ENCODE measurements around the gene MSH3. TPM values are rescaled to one million over a fixed set of nuclear protein-coding genes. Genes with fewer than 3 reads are reported as not detected.
"Not testable (repeated sequence)": the region's sequence is repeated elsewhere in the genome, so short reads cannot be mapped to it uniquely, and the experiment has no call there.

Gene MSH3
- total and polyA plus RNA-seq, 2 donors from 2014 or later = 7.0 to 22.1 TPM

GRCh38 chr5:80877592-80877991, 223.1 kb downstream of the MSH3 start:
- Histone ChIP-seq H3K4me3 (ENCODE audit: low read length in 3 of 3) (no peak overlapping the region), H3K9ac (ENCODE audit: low read length in 3 of 3) (no peak overlapping the region), H3K4me1 (ENCODE audit: control insufficient read depth in 2 of 3, insufficient read depth in 2 of 3, low read depth in 1 of 3, low read length in 3 of 3) (no peaks in the 10 kb centered on the region), H3K27me3 (ENCODE audit: control insufficient read depth, insufficient read depth, low read length) (no peaks in the 10 kb centered on the region), H3K9me3 (ENCODE audit: control insufficient read depth in 2 of 3, insufficient read depth in 1 of 3, low read length in 3 of 3) (no peaks in the 10 kb centered on the region), H3K36me3 (ENCODE audit: control insufficient read depth in 2 of 3, insufficient read depth in 3 of 3, low read length in 3 of 3) (peaks cover 2 to 31% (median 6%) of the 10 kb centered on the region in 3 donors), H3K27ac (ENCODE audit: low read depth in 2 of 2, low read length in 2 of 2) (no peak overlapping the region)
- no peak for FAIRE-seq
- TF ChIP-seq CTCF (IDR thresholded peaks at IDR 0.05; ENCODE audit: borderline replicate concordance, extremely low read depth, insufficient read depth) = no peak
- intact Hi-C loops (cut with DNase I) = no loop called here
- DNase-seq = no peak

GRCh38 chr5:80881726-80882125, 227.3 kb downstream of the MSH3 start:
- H3K4me1 ChIP-seq (ENCODE audit: control insufficient read depth in 2 of 3, insufficient read depth in 2 of 3, low read depth in 1 of 3, low read length in 3 of 3) = peaks cover 0 to 3% (median 0%) of the 10 kb centered on the region in 3 donors
- DNase-seq = no peak
- intact Hi-C loops (cut with DNase I) = no loop called here
- TF ChIP-seq CTCF (IDR thresholded peaks at IDR 0.05; ENCODE audit: borderline replicate concordance, extremely low read depth, insufficient read depth) = no peak
- H3K9ac ChIP-seq (ENCODE audit: low read length in 3 of 3) = no peak overlapping the region
- H3K9me3 ChIP-seq (ENCODE audit: control insufficient read depth in 2 of 3, insufficient read depth in 1 of 3, low read length in 3 of 3) = no peaks in the 10 kb centered on the region
- no peak overlapping the region for H3K4me3 ChIP-seq (ENCODE audit: low read length in 3 of 3)
- no peaks in the 10 kb centered on the region for H3K27me3 ChIP-seq (ENCODE audit: control insufficient read depth, insufficient read depth, low read length)
- H3K36me3 ChIP-seq (ENCODE audit: control insufficient read depth in 2 of 3, insufficient read depth in 3 of 3, low read length in 3 of 3) = peaks cover 0 to 14% (median 2%) of the 10 kb centered on the region in 3 donors
- no peak overlapping the region for H3K27ac ChIP-seq (ENCODE audit: low read depth in 2 of 2, low read length in 2 of 2)
- no peak for FAIRE-seq

DNA sequence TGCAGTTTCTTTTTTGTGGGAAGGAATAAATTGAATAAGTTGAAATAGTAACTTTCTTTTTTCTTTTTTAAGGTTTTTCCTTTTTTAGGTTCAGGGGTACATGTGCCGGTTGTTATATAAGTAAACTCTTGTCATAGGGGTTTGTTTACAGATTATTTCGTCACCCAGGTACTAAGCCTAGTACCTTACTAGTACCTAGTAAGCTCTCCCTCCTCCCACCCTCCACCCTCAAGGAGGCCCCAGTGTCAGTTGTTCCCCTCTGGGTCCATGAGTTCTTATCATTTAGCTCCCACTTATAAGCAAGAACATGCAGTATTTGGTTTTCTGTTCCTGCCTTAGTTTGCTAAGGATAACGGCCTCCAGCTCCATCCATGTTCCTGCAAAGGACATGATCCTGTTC, 228.9 kb downstream of the MSH3 start:
- H3K36me3 ChIP-seq (ENCODE audit: control insufficient read depth in 2 of 3, insufficient read depth in 3 of 3, low read length in 3 of 3); DNase-seq; H3K27me3 ChIP-seq (ENCODE audit: control insufficient read depth, insufficient read depth, low read length); intact Hi-C loops (cut with DNase I); H3K4me3 ChIP-seq (ENCODE audit: low read length in 3 of 3); H3K9ac ChIP-seq (ENCODE audit: low read length in 3 of 3); FAIRE-seq; H3K27ac ChIP-seq (ENCODE audit: low read depth in 2 of 2, low read length in 2 of 2); H3K4me1 ChIP-seq (ENCODE audit: control insufficient read depth in 2 of 3, insufficient read depth in 2 of 3, low read depth in 1 of 3, low read length in 3 of 3); H3K9me3 ChIP-seq (ENCODE audit: control insufficient read depth in 2 of 3, insufficient read depth in 1 of 3, low read length in 3 of 3): not testable (repeated sequence)

- Histone ChIP-seq H3K9ac (ENCODE audit: low read length in 3 of 3) (no peak overlapping the region), H3K4me1 (ENCODE audit: control insufficient read depth in 2 of 3, insufficient read depth in 2 of 3, low read depth in 1 of 3, low read length in 3 of 3) (peaks cover 0 to 3% (median 0%) of the 10 kb centered on the region in 3 donors), H3K27me3 (ENCODE audit: control insufficient read depth, insufficient read depth, low read length) (no peaks in the 10 kb centered on the region), H3K27ac (ENCODE audit: low read depth in 2 of 2, low read length in 2 of 2) (no peak overlapping the region), H3K4me3 (ENCODE audit: low read length in 3 of 3) (no peak overlapping the region), H3K36me3 (ENCODE audit: control insufficient read depth in 2 of 3, insufficient read depth in 3 of 3, low read length in 3 of 3) (no peaks in the 10 kb centered on the region), H3K9me3 (ENCODE audit: control insufficient read depth in 2 of 3, insufficient read depth in 1 of 3, low read length in 3 of 3) (no peaks in the 10 kb centered on the region)
- TF ChIP-seq CTCF (IDR thresholded peaks at IDR 0.05; ENCODE audit: borderline replicate concordance, extremely low read depth, insufficient read depth) = no peak
- DNase-seq (peak in 2 of 5 donors; percentile 6 to 10), FAIRE-seq (no peak)
- intact Hi-C loops (cut with DNase I) = no loop called here
Measured at GRCh38 chr5:80884086-80884813, 229.8 kb downstream of the MSH3 start.
